Astrocyte of the cerebellum (primary cell): ENCODE measurements around the gene DOCK3.
"Not testable (repeated sequence)": the region's sequence is repeated elsewhere in the genome, so short reads cannot be mapped to it uniquely, and the experiment has no call there.

Experiments
- DNase-seq: peaks from one replicate; pipeline ENCODE4 v3.0.0-alpha.2; 2011; ENCODE audit warnings: low read depth
- H3K4me3 ChIP-seq: 2 replicates; pipeline ENCODE4 v1.5.1; 2011; ENCODE audit warnings: mild to moderate bottlenecking, low read depth, low read length, moderate library complexity
- CTCF ChIP-seq: IDR thresholded peaks from 2 replicates; pipeline ENCODE4 v1.5.1; 2012; ENCODE audit warnings: low read length, low read depth, moderate library complexity, mild to moderate bottlenecking; ENCODE audit errors: missing control alignments
- in situ Hi-C: cut with HindIII; loops from 2 replicates; pipeline ENCODE4 v1.10.0; 2017; ENCODE audit warnings: low sequenced_read_pairs

The DOCK3 gene

DNA sequence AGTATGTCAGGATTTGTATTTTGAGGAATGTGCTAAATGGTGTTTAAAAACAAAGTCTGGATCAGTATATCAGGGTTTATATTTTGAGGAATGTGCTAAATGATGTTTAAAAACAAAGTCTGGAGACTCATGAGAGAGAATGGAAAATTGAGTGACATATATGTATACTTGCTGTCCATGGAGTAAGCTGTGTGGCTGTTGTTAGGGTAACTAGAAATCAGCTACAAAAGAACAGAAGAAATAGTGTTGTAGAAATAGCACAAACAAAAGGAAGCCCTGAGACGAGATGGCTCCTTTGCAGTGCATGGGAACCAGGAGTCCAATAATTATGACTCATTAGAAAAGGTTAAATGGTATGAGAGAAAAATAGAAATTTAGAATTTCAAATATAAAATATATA is 427.7 kb downstream of the DOCK3 start:
- in situ Hi-C loops = loop anchor here (10.0 kb wide), 1 partner anchor 272 kb away; no protein-coding TSS in a partner anchor
- TF ChIP-seq CTCF = no peak
- no peak overlapping the region for H3K4me3 ChIP-seq
- DNase-seq = no peak

DNA sequence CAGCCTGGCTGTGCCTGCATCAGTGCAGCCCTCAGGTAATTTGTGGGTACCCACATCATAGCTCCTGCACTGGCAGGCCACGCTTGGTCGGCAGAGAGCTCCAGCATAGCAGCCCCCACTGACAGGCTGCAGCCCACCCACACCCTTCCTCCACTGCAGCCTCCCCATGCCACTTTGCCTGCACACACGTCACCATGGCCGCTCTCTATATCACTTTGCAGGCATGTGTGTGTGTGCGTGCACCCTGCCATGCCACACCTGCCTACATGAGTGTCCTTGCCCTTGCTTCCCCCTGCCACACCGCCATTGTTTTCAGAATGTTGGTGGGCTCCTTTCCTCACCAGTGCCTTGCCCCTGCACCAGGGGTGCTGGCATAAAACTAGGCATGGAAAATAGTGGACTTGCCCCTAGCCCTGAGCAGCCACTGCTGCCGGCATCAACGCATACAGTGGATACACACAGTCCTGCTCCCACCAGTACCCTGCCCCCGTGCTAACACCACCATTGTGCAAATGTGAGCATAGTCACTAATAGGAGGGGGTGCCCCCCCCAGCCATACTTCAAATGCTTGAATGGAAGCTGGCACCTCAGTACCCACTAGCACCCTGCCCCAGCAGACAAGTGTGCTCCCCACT is 431.6 kb downstream of the DOCK3 start:
- no peak for DNase-seq
- in situ Hi-C loops = loop anchor here (10.0 kb wide), 1 partner anchor 268 kb away; no protein-coding TSS in a partner anchor
- H3K4me3 ChIP-seq = no peak overlapping the region
- no peak for TF ChIP-seq CTCF

GRCh38 chr3:51110586-51110985 is 435.9 kb downstream of the DOCK3 start:
- in situ Hi-C loops = no loop called here
- TF ChIP-seq CTCF = no peak
- H3K4me3 ChIP-seq = no peak overlapping the region
- no peak for DNase-seq

GRCh38 chr3:51122944-51123343 is 448.2 kb downstream of the DOCK3 start:
- no peak for DNase-seq
- in situ Hi-C loops = no loop called here
- no peak overlapping the region for H3K4me3 ChIP-seq
- TF ChIP-seq CTCF = no peak

DNA sequence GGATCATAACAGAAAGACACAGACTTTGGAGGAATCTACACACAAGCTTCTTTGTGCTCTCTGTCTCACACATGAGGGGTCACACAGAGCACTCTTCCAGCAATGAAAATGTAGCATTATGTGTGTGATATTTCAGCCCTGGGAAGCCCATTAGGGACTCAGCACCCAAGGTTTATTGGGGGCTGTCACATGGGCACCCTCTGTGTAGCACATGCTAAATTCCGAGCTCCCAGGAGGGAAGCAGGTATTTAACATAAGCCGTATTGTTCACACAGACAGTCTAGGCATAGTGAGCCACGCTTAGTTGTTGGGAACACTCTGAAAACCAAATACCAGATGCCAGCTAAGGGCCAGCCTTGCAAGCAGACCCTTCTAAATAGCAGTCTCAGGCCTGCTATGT is 448.8 kb downstream of the DOCK3 start:
- DNase-seq = no peak
- no peak overlapping the region for H3K4me3 ChIP-seq
- in situ Hi-C loops = no loop called here
- TF ChIP-seq CTCF = no peak

- DNase-seq, H3K4me3 ChIP-seq, in situ Hi-C loops: not testable (repeated sequence)
Observed at GRCh38 chr3:51131607-51132006, 456.9 kb downstream of the DOCK3 start.

- no peak overlapping the region for H3K4me3 ChIP-seq
- DNase-seq = no peak
- no peak for TF ChIP-seq CTCF
- in situ Hi-C loops = no loop called here
Observed at GRCh38 chr3:51137715-51138114, 463.0 kb downstream of the DOCK3 start.
